Right hindlimb (tissue), 1 donor: ENCODE results near the gene UCHL5.
"Not testable (repeated sequence)": the region's sequence is repeated elsewhere in the genome, so short reads cannot be mapped to it uniquely, and the experiment has no call there.

Experiments used
- DNase-seq: peaks from one replicate; pipeline ENCODE4 v3.0.0-alpha.2; 2018

UCHL5 gene

DNA sequence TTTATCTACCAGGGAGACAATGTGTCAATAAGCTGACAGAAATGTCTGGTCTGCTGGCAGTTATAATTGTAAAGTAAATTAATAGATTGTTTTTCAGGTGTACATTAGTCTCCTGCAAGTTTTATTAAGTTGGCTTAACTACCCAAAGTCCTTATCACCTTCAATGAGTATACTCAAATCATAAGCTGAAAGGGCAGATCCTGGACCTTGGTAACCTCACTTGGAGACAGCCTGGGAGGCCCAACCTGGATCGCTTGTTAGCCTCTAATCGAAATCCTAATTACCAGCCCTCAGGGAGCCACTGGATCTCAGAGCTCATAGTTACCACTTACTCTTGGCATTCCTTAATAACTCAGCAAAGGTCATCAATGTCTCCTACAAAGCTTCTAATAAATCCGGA, 49.7 kb downstream of the UCHL5 start:
- DNase-seq, result no peak

DNA sequence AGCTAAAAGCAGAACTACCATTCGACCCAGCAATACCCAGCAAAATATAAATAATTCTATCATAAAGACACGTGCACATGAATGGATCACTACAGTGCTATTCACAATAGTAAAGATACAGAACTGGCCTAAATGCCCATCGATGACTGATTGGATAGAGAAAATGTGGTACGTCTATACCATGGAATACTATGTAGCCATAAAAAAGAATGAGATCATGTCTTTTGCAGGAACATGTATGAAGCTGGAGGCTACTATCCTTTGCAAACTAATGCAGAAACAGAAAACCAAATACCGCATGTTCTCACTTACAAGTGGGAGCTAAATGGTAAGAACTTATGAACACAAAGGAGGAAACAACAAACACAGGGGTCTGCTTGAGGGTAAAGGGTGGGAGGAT, 53.4 kb downstream of the UCHL5 start:
- DNase-seq, result no peak

DNA sequence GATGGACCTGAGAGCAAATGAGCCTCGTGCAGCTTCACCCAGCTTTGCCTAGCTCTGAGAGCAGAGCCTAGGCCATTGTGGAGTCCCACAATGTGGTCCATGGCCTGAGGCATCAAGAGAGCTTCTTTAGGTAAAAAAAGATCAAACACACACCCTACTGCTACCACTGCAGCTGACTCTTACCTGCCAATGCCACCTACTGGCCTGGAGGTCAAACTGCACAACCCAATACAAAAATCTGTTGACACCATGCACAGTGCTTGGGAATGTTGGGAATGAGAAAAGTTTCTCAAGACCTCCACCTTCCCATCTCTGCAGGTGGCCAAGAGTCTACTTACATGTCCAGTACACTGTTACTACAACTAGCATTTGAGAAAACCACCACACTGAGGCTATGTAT, 60.6 kb downstream of the UCHL5 start:
- no peak for DNase-seq

DNA sequence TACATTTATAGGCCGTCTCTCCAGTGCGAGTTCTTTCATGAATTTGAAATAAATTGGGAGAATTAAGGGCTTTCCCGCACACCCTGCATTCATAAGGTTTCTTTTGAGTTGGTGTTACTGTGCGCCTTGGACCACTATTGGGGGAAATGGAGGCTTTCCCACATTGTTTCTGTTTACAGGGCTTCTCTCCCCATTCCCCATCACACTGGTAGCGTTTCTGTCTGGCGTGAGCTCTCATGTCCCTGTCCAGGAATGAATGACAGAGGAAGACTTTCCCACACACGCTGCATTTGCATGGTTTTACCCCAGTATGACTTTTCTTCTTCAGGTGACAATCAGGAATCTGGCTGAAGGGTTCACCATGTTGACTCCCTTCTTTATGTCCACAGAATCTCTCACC, 65.0 kb downstream of the UCHL5 start:
- DNase-seq, result no peak

DNA sequence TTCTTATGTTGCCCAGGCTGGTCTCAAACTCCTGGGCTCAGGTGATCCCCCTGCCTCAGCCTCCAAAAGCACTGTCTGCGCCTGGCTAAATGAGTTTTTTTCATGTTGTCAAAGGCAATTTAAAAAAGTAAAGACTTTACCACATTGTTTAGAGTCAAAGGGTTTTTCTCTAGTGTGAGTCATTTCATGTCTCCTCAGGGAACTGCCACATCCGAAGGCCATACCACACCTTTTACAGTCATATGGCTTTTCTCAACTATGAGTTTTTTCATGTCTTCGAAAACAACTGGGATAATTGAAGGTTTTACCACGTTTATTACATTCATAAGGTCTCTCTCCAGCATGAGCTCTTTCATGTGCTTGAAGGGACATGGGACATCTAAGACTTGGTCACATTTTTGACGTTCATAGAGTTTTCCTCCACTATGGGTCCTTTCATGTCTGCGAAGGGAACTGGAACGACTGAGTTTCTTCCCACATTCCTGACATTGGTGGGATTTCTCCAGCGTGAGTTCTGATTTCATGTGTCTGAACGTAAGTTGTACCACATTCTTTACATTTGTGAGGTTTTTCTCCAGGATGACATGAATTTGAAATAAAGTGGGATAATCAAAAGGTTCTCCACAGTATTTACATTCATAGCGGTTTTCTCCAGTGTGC, 65.6 kb downstream of the UCHL5 start:
- DNase-seq, result no peak

DNA sequence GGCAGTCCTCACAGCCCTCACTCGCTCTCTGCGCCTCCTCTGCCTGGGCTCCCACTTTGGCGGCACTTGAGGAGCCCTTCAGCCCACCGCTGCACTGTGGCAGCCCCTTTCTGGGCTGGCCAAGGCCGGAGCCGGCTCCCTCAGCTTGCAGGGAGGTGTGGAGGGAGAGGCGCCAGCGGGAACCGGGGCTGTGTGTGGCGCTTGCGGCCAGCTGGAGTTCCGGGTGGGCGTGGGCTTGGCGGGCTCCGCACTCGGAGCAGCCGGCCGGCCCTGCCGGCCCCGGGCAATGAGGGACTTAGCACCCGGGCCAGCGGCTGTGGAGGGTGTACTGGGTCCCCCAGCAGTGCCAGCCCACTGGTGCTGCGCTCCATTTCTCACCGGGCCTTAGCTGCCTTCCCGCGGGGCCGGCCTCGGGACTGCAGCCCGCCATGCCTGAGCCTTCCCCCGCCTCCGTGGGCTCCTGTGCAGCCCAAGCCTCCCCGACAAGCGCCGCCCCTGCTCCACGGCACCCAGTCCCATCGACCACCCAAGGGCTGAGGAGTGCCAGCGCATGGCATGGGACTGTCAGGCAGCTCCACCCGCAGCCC, 72.3 kb downstream of the UCHL5 start:
- not testable (repeated sequence) for DNase-seq

DNA sequence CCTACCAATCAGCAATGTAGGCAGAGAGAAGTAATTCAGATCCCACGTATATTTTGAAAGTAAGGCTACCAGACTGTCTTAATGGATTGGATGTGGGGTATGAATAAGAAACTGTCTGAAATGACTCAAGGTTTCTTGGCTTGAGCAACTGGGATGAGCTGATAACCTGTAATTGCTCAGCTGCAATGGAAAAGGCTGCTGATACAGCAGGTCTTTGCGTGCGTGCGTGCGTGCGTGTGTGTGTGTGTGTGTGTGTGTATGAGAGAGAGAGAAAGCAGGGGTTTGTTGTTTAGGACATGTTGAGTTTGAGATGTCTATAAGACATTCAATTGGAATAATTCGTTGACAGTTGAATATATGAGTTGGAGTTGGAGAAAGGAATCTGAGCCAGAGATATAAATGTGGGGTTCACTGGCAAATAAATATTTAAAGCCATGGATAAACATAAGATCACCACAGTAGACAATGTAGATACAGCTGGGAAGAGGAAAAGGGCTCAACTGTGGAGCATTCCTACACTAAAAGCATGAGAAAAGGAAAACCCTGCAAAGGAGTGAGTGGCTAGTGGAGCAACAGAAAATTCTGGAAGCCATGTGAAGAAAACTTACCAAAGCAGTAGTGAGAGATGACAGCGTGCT, 72.9 kb downstream of the UCHL5 start:
- DNase-seq, result no peak

DNA sequence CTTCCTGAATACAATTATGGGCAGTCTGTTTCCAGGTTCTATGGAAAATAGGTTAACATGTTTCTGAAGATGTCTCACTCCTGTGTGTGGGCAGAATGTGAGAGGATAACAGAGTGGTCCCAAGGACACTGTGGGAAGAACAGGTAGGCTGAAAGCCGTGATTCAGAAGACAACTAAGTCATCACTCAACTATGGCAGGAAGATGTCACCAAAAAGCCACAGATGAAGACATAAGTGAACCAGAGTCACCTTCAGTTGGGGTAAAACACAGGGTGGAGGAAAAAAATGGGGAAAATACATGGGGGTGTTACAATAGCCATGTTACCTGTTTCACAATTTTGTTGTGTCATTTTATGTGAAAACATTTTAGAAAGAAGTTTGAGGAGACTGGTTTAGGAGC, 75.1 kb downstream of the UCHL5 start:
- no peak for DNase-seq

DNA sequence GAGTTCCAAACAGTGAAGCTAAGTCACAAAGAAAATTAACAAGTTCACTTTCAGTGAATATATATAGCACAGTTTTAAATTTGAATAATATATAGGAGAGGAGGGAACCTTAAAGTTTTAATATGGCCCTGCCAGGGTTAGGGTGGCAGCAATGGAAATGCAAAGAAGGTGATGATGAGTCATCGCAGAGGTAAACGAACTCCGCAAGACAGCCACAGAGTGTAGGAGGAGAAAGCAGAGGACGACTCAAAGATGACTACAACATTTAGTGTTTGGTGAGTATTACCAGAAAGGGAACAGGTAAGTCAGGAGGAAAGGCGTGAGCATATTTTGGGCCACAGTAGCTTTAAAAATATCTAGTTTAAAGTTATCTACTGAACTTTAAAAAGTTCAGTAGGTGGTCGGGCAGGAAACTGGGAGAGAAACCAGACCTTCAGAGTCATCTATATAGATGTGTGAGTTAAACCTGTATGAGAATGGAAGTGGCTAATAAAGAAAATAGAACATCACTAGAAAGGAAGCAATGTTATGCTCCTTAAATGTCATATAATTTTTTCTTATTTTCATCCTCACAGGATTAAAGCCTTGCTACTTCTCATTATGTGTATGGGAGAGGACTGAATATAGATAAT, 75.7 kb downstream of the UCHL5 start:
- DNase-seq, result no peak

DNA sequence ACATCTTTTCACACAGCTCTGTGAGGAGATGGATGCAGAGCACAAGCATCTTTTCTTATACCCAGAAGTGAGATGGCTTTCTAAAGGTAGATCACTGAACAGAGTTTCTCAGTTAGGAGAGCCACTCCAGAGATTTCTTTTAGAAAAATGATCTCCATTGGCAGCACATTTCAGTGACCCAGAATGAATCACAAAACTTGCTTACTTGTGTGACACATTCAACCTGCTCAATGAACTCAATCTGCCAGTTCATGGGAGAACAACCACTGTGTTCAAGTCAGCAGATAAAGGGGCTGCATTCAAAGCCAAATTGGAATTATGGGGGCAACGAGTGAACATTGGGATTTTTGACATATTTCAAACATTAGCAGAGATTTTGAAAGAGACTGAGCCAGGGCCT, 78.3 kb downstream of the UCHL5 start:
- no peak for DNase-seq

DNA sequence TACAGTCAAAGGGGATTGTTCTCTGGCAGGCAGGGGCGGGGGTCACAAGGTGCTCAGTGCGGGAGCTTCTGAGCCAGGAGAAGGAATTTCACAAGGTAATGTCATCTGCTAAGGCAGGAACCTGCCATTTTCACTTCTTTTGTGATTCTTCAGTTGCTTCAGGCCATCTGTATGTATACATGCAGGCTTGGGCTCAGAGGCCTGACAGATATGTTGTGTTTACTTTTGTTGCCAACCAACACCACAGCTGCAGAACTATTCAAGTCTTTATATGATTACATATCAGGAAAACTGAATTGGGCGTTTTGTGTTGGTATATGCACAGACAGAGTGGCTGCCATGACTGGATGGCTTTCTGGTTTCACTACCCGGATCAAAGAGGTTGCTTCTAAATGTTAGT, 78.8 kb downstream of the UCHL5 start:
- DNase-seq, result not testable (repeated sequence)

DNA sequence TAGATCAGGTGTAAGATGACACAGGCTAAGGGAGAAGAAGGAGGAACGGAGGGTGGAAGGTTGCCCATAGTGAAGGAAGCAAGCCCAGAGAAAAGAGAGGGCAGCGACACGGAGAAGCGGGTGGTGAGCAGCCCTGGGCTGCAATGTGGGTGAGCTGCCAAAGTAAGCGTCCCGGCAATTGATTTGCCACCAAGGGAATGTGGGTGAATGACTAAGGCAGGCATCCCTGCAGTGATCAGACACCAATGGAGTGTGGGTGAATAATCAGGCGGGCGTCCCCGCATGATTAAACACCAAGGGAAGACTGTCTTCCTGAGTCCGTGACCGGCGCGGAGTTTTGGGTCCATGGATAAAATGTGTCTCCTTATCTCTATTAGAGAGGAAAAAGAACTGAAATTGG, 79.6 kb downstream of the UCHL5 start:
- no peak for DNase-seq

DNA sequence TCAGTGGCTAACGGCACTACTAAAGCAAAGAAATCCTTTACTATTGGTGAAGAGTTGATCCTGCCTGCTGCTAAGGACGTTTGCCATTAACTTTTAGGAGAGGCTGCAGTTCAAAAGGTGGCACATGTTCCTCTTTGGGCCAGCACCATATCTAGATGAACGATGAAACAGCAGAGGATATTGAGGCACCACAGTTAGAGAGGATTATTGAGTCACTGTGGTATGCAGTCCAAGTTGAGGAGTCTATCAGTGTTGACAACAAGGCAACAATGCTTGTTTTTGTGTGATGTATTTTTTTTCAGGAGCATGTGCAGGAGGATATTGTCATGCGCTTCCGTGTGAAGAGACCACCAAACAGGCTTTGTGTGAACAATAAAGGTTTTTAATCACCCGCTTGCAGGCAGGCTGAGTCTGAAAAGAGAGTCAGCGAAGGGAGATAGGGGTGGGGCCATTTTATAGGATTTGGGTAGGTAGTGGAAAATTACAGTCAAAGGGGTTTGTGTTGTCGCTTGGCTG, 80.9 kb downstream of the UCHL5 start:
- no peak for DNase-seq

DNA sequence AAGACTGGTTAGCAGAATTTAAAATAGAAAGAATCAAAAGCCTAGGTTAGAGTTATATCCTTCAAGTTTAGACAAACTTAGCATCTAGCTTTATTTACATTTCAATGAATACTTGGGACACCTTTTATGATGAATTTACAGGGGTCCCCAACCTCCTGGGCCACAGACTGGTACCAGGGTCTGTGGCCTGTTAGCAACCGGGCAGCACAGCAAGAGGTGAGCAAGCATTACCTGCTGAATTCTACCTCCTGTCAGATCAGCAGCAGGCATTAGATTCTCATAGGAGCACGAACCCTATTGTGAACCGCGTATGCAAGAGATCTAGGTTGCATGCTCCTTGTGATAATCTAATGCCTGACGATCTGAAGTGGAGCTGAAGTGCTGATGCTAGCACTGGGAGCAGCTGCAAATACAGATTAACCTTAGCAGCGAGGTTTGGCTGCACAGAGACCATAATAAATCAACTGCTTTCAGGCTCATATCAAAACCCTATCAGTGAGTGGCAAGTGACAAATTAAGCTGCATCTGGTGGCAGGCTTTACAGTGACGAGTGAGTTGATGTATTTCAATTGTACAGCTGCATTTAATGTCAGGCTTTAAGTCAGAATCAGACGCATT, 82.0 kb downstream of the UCHL5 start:
- no peak for DNase-seq

DNA sequence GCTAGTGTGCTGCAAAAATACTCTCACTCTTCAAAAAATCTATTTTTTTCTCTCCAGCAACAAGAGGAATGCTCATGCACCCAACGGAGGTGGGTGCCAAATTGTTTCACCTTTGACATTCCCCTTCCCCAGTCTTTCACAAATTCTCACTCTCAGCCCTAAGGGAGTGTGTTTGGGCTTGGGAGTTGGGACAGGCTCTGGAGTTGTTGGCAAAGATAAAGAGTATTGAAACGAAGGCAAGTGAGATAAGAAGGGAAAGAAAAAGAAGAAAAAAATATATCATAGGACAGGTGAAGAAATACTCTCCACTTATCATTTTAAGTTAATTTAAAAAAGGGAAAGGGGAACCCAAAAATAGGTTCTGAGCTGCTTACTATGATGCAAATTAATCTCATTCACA, 82.6 kb downstream of the UCHL5 start:
- no peak for DNase-seq

DNA sequence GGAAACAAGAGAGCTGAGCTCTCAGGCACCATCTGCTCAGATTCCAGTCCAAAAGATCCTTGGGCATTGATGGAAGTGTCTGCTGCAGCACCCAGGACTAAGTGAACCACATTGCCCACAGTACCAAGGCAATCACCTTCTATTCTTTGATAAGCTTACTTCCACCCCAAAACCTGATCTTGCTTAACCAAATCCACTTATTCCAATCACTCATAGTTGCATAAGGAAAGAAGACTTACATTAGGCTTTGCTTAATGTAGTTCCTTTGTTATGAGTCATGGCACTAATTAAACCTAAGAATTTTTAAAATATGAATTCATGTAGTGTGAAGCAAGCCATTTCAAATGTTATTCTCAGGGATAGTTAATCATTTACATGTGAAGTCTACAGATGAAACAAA, 84.5 kb downstream of the UCHL5 start:
- no peak for DNase-seq

DNA sequence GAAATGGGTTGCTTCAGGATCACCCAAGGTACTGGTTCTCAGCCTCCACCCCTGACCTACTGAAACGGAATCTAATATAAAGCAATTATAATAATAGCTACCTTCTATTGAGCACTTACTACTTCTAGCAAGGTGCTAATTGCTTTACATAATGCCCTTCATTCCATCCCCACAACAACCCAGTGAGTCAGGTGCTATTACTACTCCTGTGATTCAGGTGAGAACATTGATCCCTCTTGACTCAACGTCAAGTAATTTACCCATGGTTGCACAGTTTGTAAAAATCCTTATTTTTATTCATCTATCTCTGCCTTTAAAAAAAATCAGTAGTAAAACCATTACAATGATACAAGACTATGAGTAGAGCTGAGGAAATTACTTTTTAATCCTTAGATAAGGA, 85.2 kb downstream of the UCHL5 start:
- DNase-seq, result no peak

DNA sequence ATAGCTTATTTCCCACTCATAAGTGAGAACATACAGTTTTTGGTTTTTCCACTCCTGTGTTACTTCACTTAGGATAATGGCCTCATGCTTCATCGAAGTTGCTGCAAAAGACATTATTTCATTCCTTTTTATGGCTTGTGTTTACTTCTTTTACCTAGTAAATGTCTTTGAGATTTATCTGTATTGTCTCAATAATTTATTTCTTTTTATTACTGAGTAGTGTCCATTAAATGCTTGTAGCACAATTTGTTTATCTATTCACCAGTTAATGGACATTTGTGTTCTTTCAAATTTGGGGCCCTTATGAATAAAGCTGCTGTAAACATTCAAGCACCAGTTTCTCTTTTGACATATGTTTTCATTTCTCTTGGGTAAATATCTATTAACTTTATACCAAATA, 86.0 kb downstream of the UCHL5 start:
- no peak for DNase-seq

DNA sequence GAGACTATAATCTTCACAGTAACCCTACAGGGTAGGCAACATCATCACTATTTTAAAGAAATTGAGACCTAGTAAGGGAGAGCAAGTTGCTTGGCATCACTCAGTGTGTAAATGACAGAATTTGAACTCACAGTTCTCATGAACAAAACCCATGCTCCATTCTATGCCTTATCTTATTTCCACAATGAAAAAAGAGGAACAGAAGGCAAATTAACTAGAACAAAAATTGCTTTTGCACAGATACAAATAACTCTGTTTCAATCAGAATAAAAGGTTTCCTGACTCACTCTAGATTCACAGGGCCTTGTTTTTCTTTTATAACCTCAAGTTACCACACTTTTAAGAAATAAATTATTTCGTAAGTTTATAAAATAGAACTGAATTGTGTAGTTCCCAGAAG, 90.1 kb downstream of the UCHL5 start:
- no peak for DNase-seq

DNA sequence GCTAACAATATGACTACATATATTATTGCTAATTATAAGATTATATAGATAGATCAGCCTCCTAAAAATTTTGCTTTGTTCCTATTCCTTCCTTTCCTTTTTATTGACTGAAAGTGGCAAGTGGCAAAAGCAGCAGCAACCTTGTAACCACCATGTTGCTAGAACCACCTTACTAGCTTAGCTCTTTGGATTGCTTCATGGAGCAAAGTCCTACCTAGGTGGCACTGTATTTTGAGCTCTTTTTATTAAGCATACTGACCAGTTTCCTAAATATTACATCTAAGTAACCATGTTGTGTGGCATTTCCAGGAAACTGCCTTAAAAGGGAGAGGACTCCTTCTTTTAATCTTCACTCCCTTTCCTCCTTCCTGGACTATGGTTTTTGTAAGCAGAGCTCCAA, 90.8 kb downstream of the UCHL5 start:
- no peak for DNase-seq

DNA sequence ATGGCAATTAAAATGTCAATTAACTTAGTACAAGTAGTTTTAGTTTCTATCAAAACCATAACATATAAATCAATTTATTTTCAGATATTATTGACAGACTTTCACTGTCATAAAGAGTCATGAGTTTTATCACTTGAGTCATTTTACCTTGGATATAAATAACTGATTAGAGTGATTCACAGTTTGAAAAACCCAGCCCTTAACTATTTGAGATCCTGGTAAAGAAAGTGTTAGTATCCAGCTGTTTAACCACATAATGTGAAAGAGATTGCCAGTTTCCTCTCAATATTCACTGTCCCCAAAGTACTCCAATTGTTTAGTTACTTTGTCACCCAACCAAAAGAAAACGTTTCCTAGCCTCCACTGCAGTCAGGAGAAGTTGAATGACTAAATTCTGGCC, 91.3 kb downstream of the UCHL5 start:
- no peak for DNase-seq

DNA sequence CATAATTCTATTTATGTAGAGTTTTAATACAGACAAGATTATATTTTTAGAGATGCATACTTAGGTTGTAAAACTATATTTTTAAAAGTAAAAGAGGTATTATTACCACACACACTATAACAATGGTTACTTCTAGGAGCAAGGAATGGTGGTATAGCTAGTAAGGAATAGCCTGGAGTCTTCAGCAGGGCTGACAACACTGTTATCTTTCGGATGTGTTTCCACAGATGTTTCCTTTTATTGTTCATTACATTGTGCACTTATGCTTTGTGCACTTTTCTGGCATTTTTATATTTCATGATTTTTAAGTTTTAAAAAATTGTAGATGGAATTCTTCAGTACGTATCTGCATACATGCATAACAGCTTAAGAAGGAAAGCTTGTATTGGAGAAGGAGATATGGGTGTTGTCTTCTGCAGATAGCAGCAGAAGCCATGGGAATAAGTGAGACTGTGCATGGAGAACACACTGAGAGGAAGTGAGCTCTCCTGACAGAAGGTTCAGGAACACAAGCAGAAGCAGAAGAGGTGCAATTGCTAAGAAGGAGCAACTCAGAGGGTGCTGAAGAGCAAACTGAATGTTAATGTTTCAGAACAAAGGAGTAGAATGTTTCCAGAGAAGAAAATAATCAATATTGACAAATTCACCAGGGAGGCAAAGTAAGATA, 91.8 kb downstream of the UCHL5 start:
- no peak for DNase-seq

DNA sequence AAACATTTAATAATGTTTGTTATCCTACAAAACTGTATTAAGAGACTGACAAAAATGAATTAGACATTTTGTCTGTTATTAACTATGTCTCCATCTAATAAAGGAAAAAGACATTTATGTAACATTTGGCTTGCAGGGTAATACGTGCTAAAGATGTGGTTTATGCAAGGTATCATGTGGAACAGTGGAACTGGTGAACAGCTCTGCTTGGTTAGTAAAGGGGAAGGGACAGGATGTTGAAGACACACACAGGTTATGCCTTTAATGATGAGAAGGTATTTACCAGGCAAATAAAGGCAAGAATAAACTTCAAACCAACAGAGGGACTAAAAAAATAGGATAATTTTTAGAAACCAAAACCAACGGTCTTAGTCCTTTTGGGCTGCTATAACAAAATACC, 93.1 kb downstream of the UCHL5 start:
- DNase-seq, result no peak
